Measurements from ENCODE around the gene ZNF92.

- TF ChIP-seq TCF12 (IDR thresholded peaks at IDR 0.05) (no peak), CTCF (IDR thresholded peaks at IDR 0.05) (no peak), ELF1 (IDR thresholded peaks at IDR 0.05) (no peak), IRF3 (IDR thresholded peaks at IDR 0.05; ENCODE audit: low read depth, low read length) (no peak), RFX5 (IDR thresholded peaks at IDR 0.05; ENCODE audit: low read length) (no peak), RAD21 (IDR thresholded peaks at IDR 0.05; ENCODE audit: low read length) (no peak), PBX3 (IDR thresholded peaks at IDR 0.05) (no peak)
These were observed 19.4 kb upstream of the ZNF92 start for GRCh38 chr7:65354263-65354662.
